GM06990 (cell line): Measurements from ENCODE around the gene CUBN.

Experiments
- DNase-seq: peaks from one replicate; pipeline ENCODE4 v3.0.0-alpha.2; 2011; ENCODE audit not compliant: insufficient read length; ENCODE audit errors: extremely low read depth
- H3K27me3 ChIP-seq: replicated peaks from 2 replicates; pipeline ENCODE4 v1.6.0; 2011; ENCODE audit warnings: low read length; ENCODE audit not compliant: control insufficient read depth, insufficient read depth
- H3K36me3 ChIP-seq: 2 replicates; pipeline ENCODE4 v1.5.1; 2011; ENCODE audit warnings: low read length; ENCODE audit not compliant: control insufficient read depth, insufficient read depth
- H3K4me3 ChIP-seq: replicated peaks from 2 replicates; pipeline ENCODE4 v1.5.1; 2011; ENCODE audit warnings: low read depth, mild to moderate bottlenecking, control low read depth, low read length
- CTCF ChIP-seq: IDR thresholded peaks from 2 replicates; pipeline ENCODE4 v1.5.1; 2011; ENCODE audit warnings: low read length, control low read depth, mild to moderate bottlenecking, inconsistent platforms; ENCODE audit not compliant: insufficient read depth, poor library complexity, severe bottlenecking

CUBN gene

GRCh38 chr10:16986406-16987205 is 143.0 kb downstream of the CUBN start:
- Histone ChIP-seq H3K4me3 (no peak overlapping the region), H3K36me3 (no peaks in the 10 kb centered on the region), H3K27me3 (no peaks in the 10 kb centered on the region)
- DNase-seq, result no peak
- TF ChIP-seq CTCF, result no peak

GRCh38 chr10:16986082-16986405 is 143.6 kb downstream of the CUBN start:
- TF ChIP-seq CTCF, result no peak
- DNase-seq, result no peak
- no peak overlapping the region for H3K4me3 ChIP-seq
- no peaks in the 10 kb centered on the region for H3K27me3 ChIP-seq
- H3K36me3 ChIP-seq, result no peaks in the 10 kb centered on the region

GRCh38 chr10:16984242-16984641 is 145.4 kb downstream of the CUBN start:
- no peak for TF ChIP-seq CTCF
- no peak for DNase-seq
- no peaks in the 10 kb centered on the region for H3K27me3 ChIP-seq
- no peaks in the 10 kb centered on the region for H3K36me3 ChIP-seq
- H3K4me3 ChIP-seq, result no peak overlapping the region

- no peak for DNase-seq
- H3K4me3 ChIP-seq, result no peak overlapping the region
- no peak for TF ChIP-seq CTCF
- no peaks in the 10 kb centered on the region for H3K36me3 ChIP-seq
- H3K27me3 ChIP-seq, result no peaks in the 10 kb centered on the region
These were observed 152.8 kb downstream of the CUBN start for GRCh38 chr10:16976803-16977202.

- Histone ChIP-seq H3K36me3 (no peaks in the 10 kb centered on the region), H3K27me3 (no peaks in the 10 kb centered on the region), H3K4me3 (no peak overlapping the region)
- TF ChIP-seq CTCF, result no peak
- DNase-seq, result no peak
These were observed 154.4 kb downstream of the CUBN start for GRCh38 chr10:16975188-16975587.
